GM20431 (cell line): Measurements from ENCODE around the gene MUC2.

Experiments
- in situ Hi-C: fragments of 300-500 bp; cut with MseI, MboI; formaldehyde crosslinking; loops from one replicate; pipeline ENCODE4 v1.15.0; 2020; ENCODE audit warnings: low sequenced_read_pairs; ENCODE audit not compliant: unreplicated experiment

The MUC2 gene

GRCh38 chr11:1074244-1075221 is at the start of gene MUC2:
Gene MUC2 (plus strand): TSS chr11:1074874.
- in situ Hi-C loops: no loop called here

- in situ Hi-C loops: no loop called here
Measured at GRCh38 chr11:1025410-1026162, 49.1 kb upstream of the MUC2 start.

GRCh38 chr11:1026163-1026450 is 48.6 kb upstream of the MUC2 start:
- in situ Hi-C loops: no loop called here

GRCh38 chr11:1026641-1027482 is 47.8 kb upstream of the MUC2 start:
- in situ Hi-C loops: no loop called here

- in situ Hi-C loops: no loop called here
Measured at GRCh38 chr11:1027483-1028290, 47.0 kb upstream of the MUC2 start.

- in situ Hi-C loops: no loop called here
Measured at GRCh38 chr11:1028291-1028540, 46.5 kb upstream of the MUC2 start.

GRCh38 chr11:1028616-1029015 is 46.1 kb upstream of the MUC2 start:
- in situ Hi-C loops: no loop called here

- in situ Hi-C loops: no loop called here
Measured at GRCh38 chr11:1029051-1029450, 45.6 kb upstream of the MUC2 start.

- in situ Hi-C loops: no loop called here
Measured at GRCh38 chr11:1029654-1030053, 45.0 kb upstream of the MUC2 start.

GRCh38 chr11:1030086-1030485 is 44.6 kb upstream of the MUC2 start:
- in situ Hi-C loops: no loop called here

GRCh38 chr11:1030556-1030955 is 44.1 kb upstream of the MUC2 start:
- in situ Hi-C loops: no loop called here

- in situ Hi-C loops: no loop called here
Measured at GRCh38 chr11:1031121-1031899, 43.4 kb upstream of the MUC2 start.

- in situ Hi-C loops: no loop called here
Measured at GRCh38 chr11:1032310-1032891, 42.3 kb upstream of the MUC2 start.

GRCh38 chr11:1033016-1033798 is 41.5 kb upstream of the MUC2 start:
- in situ Hi-C loops: no loop called here

GRCh38 chr11:1034001-1034400 is 40.7 kb upstream of the MUC2 start:
- in situ Hi-C loops: no loop called here

GRCh38 chr11:1034456-1035295 is 40.0 kb upstream of the MUC2 start:
- in situ Hi-C loops: no loop called here

- in situ Hi-C loops: no loop called here
Measured at GRCh38 chr11:1035577-1036283, 38.9 kb upstream of the MUC2 start.
